ENCODE measurements around the gene NRGN. TPM values are rescaled to one million over a fixed set of nuclear protein-coding genes. Genes with fewer than 3 reads are reported as not detected.

NRGN gene
- total RNA-seq, 2 donors from 2014 or later: 7.3 to 17.5 TPM

GRCh38 chr11:124762624-124763155, 22.9 kb downstream of the NRGN start:
- no peak for ATAC-seq (ENCODE audit: insufficient number of reproducible peaks, low FRiP score, low read depth)
- H3K4me1 ChIP-seq (ENCODE audit: control insufficient read depth in 1 of 2, low read depth in 2 of 2): peaks cover 11 to 51% of the 10 kb centered on the region in 2 donors

GRCh38 chr11:124763156-124763947, 23.6 kb downstream of the NRGN start:
- peak; percentile 69 for TF ChIP-seq CTCF (IDR thresholded peaks at IDR 0.05)
- Histone ChIP-seq H3K4me1 (ENCODE audit: control insufficient read depth in 1 of 2, low read depth in 2 of 2) (peaks cover 7 to 45% of the 10 kb centered on the region in 2 donors), H3K27me3 (replicated peaks; ENCODE audit: insufficient read depth) (no peaks in the 10 kb centered on the region), H3K27ac (peak overlapping the region; percentile 61 to 83), H3K36me3 (no peaks in the 10 kb centered on the region), H3K9me3 (no peaks in the 10 kb centered on the region), H3K4me3 (peak overlapping the region; percentile 70)
- DNase-seq (ENCODE audit: low spot score): no peak
- no peak for ATAC-seq (ENCODE audit: insufficient number of reproducible peaks, low FRiP score, low read depth)

More at GRCh38 chr11:124762624-124763155, 22.9 kb downstream of the NRGN start:
- Histone ChIP-seq H3K27ac (peak overlapping the region; percentile 36 to 83), H3K36me3 (no peaks in the 10 kb centered on the region), H3K4me3 (peak overlapping the region; percentile 70), H3K27me3 (replicated peaks; ENCODE audit: insufficient read depth) (no peaks in the 10 kb centered on the region), H3K9me3 (no peaks in the 10 kb centered on the region)
- TF ChIP-seq CTCF (IDR thresholded peaks at IDR 0.05): no peak
- no peak for DNase-seq (ENCODE audit: low spot score)

GRCh38 chr11:124766156-124766555, 26.4 kb downstream of the NRGN start:
- no peak for TF ChIP-seq CTCF (IDR thresholded peaks at IDR 0.05)
- Histone ChIP-seq H3K27ac (no peak overlapping the region), H3K9me3 (no peaks in the 10 kb centered on the region), H3K36me3 (no peaks in the 10 kb centered on the region), H3K27me3 (replicated peaks; ENCODE audit: insufficient read depth) (no peaks in the 10 kb centered on the region), H3K4me3 (no peak overlapping the region), H3K4me1 (ENCODE audit: control insufficient read depth in 1 of 2, low read depth in 2 of 2) (peaks cover 0 to 21% of the 10 kb centered on the region in 2 donors)
- no peak for DNase-seq (ENCODE audit: low spot score)
- no peak for ATAC-seq (ENCODE audit: insufficient number of reproducible peaks, low FRiP score, low read depth)

GRCh38 chr11:124768914-124769313, 29.2 kb downstream of the NRGN start:
- Histone ChIP-seq H3K27ac (no peak overlapping the region), H3K36me3 (peaks cover 5% of the 10 kb centered on the region), H3K4me1 (ENCODE audit: control insufficient read depth in 1 of 2, low read depth in 2 of 2) (no peaks in the 10 kb centered on the region), H3K4me3 (no peak overlapping the region), H3K9me3 (no peaks in the 10 kb centered on the region), H3K27me3 (replicated peaks; ENCODE audit: insufficient read depth) (no peaks in the 10 kb centered on the region)
- TF ChIP-seq CTCF (IDR thresholded peaks at IDR 0.05): no peak
- DNase-seq (ENCODE audit: low spot score): no peak
- ATAC-seq (ENCODE audit: insufficient number of reproducible peaks, low FRiP score, low read depth): no peak
